ENCODE measurements around the gene ANXA5. TPM values are rescaled to one million over a fixed set of nuclear protein-coding genes. Genes with fewer than 3 reads are reported as not detected.

The ANXA5 gene
- total and polyA plus RNA-seq, 4 donors = 335 to 471 (median 394) TPM

DNA sequence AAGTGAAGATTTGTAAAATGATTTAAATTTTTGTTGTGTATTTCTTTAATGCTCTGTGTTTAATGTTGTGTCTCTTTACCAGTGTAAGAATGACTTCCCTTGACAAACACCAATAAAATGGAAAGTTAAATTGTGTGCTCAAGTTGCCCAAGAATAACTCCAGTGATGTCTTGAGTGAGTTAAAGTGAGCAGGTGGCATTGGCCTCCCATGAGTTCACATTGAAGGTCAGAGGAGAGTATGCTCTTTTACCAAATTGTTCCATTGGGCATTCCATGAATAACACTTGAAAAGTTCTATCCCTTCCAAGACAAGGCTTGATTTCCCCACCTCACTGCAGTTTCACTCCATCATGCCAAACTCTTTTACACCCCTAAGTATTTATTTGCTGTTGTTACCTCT, 4.5 kb downstream of the ANXA5 start:
- Histone ChIP-seq H3K27ac (ENCODE audit: low read depth in 1 of 2, low read length in 2 of 2) (no peak overlapping the region), H3K27me3 (ENCODE audit: control insufficient read depth in 1 of 2, insufficient read depth in 2 of 2, low read length in 1 of 2) (no peaks in the 10 kb centered on the region), H3K9me3 (ENCODE audit: control insufficient read depth, low read length) (no peaks in the 10 kb centered on the region), H3K4me3 (ENCODE audit: low read length in 2 of 2) (no peak overlapping the region), H3K4me1 (ENCODE audit: control insufficient read depth in 1 of 2, insufficient read depth in 2 of 2, low read length in 2 of 2) (peaks cover 6 to 19% of the 10 kb centered on the region in 2 donors), H3K36me3 (ENCODE audit: control insufficient read depth in 1 of 2, insufficient read depth in 2 of 2, low read length in 1 of 2) (no peaks in the 10 kb centered on the region)
- ATAC-seq (ENCODE audit: low FRiP score) = no peak
- no peak for DNase-seq
- intact Hi-C loops (cut with DNase I) = no loop called here

DNA sequence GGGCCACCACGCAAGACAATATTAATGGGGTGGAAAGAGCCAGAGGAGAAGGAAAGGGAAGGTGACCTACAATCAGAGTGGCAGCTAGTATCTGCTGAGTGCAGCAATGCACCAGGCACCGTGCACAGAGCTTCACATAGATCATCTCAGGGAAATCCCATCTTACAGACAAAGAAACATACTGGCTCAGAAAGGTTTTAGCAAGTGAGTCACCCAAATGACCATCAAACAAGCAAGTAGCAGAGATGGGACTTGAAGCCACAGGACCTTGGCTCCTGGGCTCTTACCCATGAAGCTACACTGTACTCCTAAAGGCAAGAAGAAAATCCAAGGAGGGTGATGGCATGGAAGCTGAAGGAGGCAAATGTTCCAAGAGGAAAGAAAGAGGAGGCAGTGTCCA, 6.8 kb downstream of the ANXA5 start:
- Histone ChIP-seq H3K36me3 (ENCODE audit: control insufficient read depth in 1 of 2, insufficient read depth in 2 of 2, low read length in 1 of 2) (peaks cover 4 to 7% of the 10 kb centered on the region in 2 donors), H3K9me3 (ENCODE audit: control insufficient read depth, low read length) (no peaks in the 10 kb centered on the region), H3K4me1 (ENCODE audit: control insufficient read depth in 1 of 2, insufficient read depth in 2 of 2, low read length in 2 of 2) (peaks cover 6 to 19% of the 10 kb centered on the region in 2 donors), H3K4me3 (ENCODE audit: low read length in 2 of 2) (no peak overlapping the region), H3K27ac (ENCODE audit: low read depth in 1 of 2, low read length in 2 of 2) (peak overlapping the region; percentile 29 to 79), H3K27me3 (ENCODE audit: control insufficient read depth in 1 of 2, insufficient read depth in 2 of 2, low read length in 1 of 2) (no peaks in the 10 kb centered on the region)
- WGBS, 2 donors = 70 to 83% methylated on average over 2 of the region's 2 CpGs
- intact Hi-C loops (cut with DNase I) = no loop called here
- DNase-seq = no peak
- no peak for ATAC-seq (ENCODE audit: low FRiP score)

DNA sequence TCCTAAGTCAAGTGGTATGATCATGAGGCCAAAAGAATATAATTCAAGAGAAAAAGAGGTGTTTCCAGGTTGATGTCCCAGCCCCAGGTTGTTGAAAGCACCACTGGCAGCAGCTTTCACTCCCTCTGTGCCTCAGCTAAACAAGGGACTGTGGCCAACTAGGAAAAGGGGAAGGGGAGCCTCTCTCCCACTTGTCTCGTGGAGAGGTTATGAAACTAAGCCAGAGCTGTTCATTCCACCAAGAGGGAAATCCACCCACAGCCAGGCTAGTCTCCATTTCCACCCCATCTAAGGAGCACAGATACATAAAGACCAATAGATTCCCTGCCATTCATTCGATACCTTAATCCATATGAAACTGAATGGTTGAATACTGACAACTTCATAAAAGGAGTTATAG, 8.1 kb downstream of the ANXA5 start:
- H3K4me1 ChIP-seq (ENCODE audit: control insufficient read depth in 1 of 2, insufficient read depth in 2 of 2, low read length in 2 of 2) = peaks cover 6 to 19% of the 10 kb centered on the region in 2 donors

DNA sequence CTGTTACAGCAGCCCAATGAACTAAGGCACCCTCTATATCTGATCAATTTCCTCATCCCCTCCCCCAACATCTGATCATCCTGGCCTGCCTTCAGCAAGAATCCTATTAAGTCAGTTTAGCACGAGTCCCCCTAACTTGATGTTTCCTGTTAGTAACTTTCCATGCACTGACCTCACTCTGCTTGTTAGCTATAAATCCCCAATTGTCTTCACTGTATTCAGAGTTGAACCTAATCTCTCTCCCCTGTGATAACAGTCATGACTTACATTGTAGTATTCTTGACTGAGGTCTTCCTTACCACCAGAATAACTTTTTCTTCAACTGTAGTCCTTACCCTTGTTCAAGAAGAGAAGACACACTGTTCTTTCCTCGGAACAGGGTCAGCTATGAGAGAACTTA, 8.5 kb downstream of the ANXA5 start:
- Histone ChIP-seq H3K27ac (ENCODE audit: low read depth in 1 of 2, low read length in 2 of 2) (no peak overlapping the region), H3K4me1 (ENCODE audit: control insufficient read depth in 1 of 2, insufficient read depth in 2 of 2, low read length in 2 of 2) (peaks cover 6 to 19% of the 10 kb centered on the region in 2 donors), H3K36me3 (ENCODE audit: control insufficient read depth in 1 of 2, insufficient read depth in 2 of 2, low read length in 1 of 2) (peaks cover 4 to 7% of the 10 kb centered on the region in 2 donors), H3K9me3 (ENCODE audit: control insufficient read depth, low read length) (no peaks in the 10 kb centered on the region), H3K27me3 (ENCODE audit: control insufficient read depth in 1 of 2, insufficient read depth in 2 of 2, low read length in 1 of 2) (no peaks in the 10 kb centered on the region), H3K4me3 (ENCODE audit: low read length in 2 of 2) (no peak overlapping the region)
- ATAC-seq (ENCODE audit: low FRiP score) (no peak), DNase-seq (no peak)
- intact Hi-C loops (cut with DNase I) = no loop called here
- 75 to 81% methylated on average over 2 of the region's 2 CpGs for WGBS, 2 donors

More for the DNA sequence above, 8.1 kb downstream of the ANXA5 start:
- WGBS, 2 donors = 68 to 71% methylated on average over 2 of the region's 2 CpGs
- Histone ChIP-seq H3K27me3 (ENCODE audit: control insufficient read depth in 1 of 2, insufficient read depth in 2 of 2, low read length in 1 of 2) (no peaks in the 10 kb centered on the region), H3K9me3 (ENCODE audit: control insufficient read depth, low read length) (no peaks in the 10 kb centered on the region), H3K4me3 (ENCODE audit: low read length in 2 of 2) (no peak overlapping the region), H3K36me3 (ENCODE audit: control insufficient read depth in 1 of 2, insufficient read depth in 2 of 2, low read length in 1 of 2) (peaks cover 4 to 7% of the 10 kb centered on the region in 2 donors), H3K27ac (ENCODE audit: low read depth in 1 of 2, low read length in 2 of 2) (peak overlapping the region in 1 of 2 donors; percentile 54)
- DNase-seq (no peak), ATAC-seq (ENCODE audit: low FRiP score) (no peak)
- intact Hi-C loops (cut with DNase I) = no loop called here

DNA sequence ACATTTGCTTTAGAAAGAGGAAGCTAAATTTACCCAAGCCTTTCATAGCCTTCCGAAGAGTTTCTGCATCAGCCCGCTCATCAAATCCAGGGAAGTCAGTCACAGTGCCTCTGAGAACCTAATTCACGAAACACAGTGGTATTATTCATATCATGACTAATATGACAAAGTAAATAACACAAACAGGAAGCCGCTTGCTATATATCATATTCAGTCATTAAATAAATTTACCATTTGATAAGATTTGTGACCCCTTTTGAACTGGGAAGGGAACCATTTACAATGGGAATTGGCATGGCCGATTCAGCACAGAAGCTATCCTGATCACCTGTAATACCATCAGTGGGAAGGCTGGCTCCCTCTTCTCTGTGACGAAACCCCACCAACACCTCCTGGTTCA, 10.5 kb downstream of the ANXA5 start:
- DNase-seq = no peak
- Histone ChIP-seq H3K27ac (ENCODE audit: low read depth in 1 of 2, low read length in 2 of 2) (no peak overlapping the region), H3K4me3 (ENCODE audit: low read length in 2 of 2) (no peak overlapping the region), H3K9me3 (ENCODE audit: control insufficient read depth, low read length) (no peaks in the 10 kb centered on the region), H3K36me3 (ENCODE audit: control insufficient read depth in 1 of 2, insufficient read depth in 2 of 2, low read length in 1 of 2) (peaks cover 4 to 7% of the 10 kb centered on the region in 2 donors), H3K27me3 (ENCODE audit: control insufficient read depth in 1 of 2, insufficient read depth in 2 of 2, low read length in 1 of 2) (no peaks in the 10 kb centered on the region), H3K4me1 (ENCODE audit: control insufficient read depth in 1 of 2, insufficient read depth in 2 of 2, low read length in 2 of 2) (peaks cover 6 to 12% of the 10 kb centered on the region in 2 donors)
- no peak for ATAC-seq (ENCODE audit: low FRiP score)
- WGBS, 2 donors = 84 to 87% methylated on average over 6 of the region's 6 CpGs
- intact Hi-C loops (cut with DNase I) = no loop called here

DNA sequence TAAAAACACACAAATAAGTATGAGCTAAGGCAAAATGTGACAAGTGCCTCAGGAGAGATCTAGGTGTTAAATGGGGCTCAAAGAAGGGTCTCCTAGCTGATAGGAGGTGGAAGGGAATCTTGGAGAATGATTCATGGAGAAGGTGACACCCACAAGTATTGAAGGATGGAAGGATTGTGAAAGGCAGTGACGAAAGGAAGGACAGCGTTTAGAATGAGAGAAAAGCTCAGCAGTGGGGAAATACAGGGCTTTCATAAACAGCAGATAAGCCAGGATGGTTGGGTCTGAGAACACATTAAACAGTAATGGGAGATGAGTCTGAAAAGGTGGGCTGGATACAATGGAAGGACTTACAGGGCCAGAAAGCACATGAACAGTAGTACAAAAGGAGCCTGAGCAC, 11.5 kb downstream of the ANXA5 start:
- Histone ChIP-seq H3K27ac (ENCODE audit: low read depth in 1 of 2, low read length in 2 of 2) (no peak overlapping the region), H3K36me3 (ENCODE audit: control insufficient read depth in 1 of 2, insufficient read depth in 2 of 2, low read length in 1 of 2) (peaks cover 6 to 7% of the 10 kb centered on the region in 2 donors), H3K27me3 (ENCODE audit: control insufficient read depth in 1 of 2, insufficient read depth in 2 of 2, low read length in 1 of 2) (no peaks in the 10 kb centered on the region), H3K4me1 (ENCODE audit: control insufficient read depth in 1 of 2, insufficient read depth in 2 of 2, low read length in 2 of 2) (peaks cover 3 to 9% of the 10 kb centered on the region in 2 donors), H3K9me3 (ENCODE audit: control insufficient read depth, low read length) (no peaks in the 10 kb centered on the region), H3K4me3 (ENCODE audit: low read length in 2 of 2) (no peak overlapping the region)
- ATAC-seq (ENCODE audit: low FRiP score) (no peak), DNase-seq (no peak)
- intact Hi-C loops (cut with DNase I) = no loop called here
- WGBS, 2 donors = 89 to 92% methylated on average over 2 of the region's 2 CpGs

DNA sequence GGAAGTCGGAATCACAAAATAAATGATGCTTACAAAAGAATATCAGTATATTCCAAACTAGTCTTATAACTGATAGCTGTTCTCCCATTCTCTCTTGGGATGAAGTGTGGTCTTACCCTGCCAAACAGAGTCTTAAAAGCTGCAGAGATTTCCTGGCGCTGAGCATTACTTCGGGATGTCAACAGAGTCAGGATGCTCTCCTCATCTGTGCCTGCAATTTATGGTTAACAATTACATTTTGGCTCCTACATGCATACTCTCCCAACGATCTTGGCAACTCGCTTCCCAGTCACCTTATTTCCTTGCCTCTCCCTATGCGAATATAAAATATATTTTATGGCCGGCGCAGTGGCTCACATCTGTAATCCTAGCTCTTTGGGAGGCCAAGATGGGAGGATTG, 12.2 kb downstream of the ANXA5 start:
- Histone ChIP-seq H3K9me3 (ENCODE audit: control insufficient read depth, low read length) (no peaks in the 10 kb centered on the region), H3K4me1 (ENCODE audit: control insufficient read depth in 1 of 2, insufficient read depth in 2 of 2, low read length in 2 of 2) (peaks cover 1 to 8% of the 10 kb centered on the region in 2 donors), H3K27me3 (ENCODE audit: control insufficient read depth in 1 of 2, insufficient read depth in 2 of 2, low read length in 1 of 2) (no peaks in the 10 kb centered on the region), H3K36me3 (ENCODE audit: control insufficient read depth in 1 of 2, insufficient read depth in 2 of 2, low read length in 1 of 2) (peaks cover 6 to 7% of the 10 kb centered on the region in 2 donors), H3K4me3 (ENCODE audit: low read length in 2 of 2) (no peak overlapping the region), H3K27ac (ENCODE audit: low read depth in 1 of 2, low read length in 2 of 2) (no peak overlapping the region)
- ATAC-seq (ENCODE audit: low FRiP score) (no peak), DNase-seq (no peak)
- WGBS, 2 donors = 88 to 93% methylated on average over 8 of the region's 8 CpGs
- intact Hi-C loops (cut with DNase I) = no loop called here

DNA sequence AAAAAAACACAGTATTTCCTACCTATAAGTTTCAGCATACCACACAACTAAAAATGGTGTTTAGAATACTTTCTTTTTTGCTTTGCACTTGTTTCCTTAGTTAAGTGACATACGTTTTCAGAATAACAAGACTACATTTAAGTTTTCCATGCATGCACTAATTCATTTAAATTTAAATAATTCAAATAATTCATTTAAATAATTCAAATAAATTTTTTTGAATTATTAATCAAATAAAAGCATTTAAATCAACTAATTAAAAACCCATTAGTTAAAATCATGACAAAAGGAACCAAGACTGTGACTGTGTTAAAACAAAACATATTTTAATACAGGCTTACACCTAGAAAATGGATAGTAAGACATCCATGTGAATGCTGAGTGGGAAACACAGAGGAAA, 12.8 kb downstream of the ANXA5 start:
- intact Hi-C loops (cut with DNase I) = no loop called here
- 77 to 93% methylated on average over 1 of the region's 1 CpG for WGBS, 2 donors
- no peak for DNase-seq
- ATAC-seq (ENCODE audit: low FRiP score) = no peak
- H3K27ac ChIP-seq (ENCODE audit: low read depth in 1 of 2, low read length in 2 of 2) = no peak overlapping the region
- peaks cover 6 to 7% of the 10 kb centered on the region in 2 donors for H3K36me3 ChIP-seq (ENCODE audit: control insufficient read depth in 1 of 2, insufficient read depth in 2 of 2, low read length in 1 of 2)
- no peaks in the 10 kb centered on the region for H3K9me3 ChIP-seq (ENCODE audit: control insufficient read depth, low read length)
- H3K4me1 ChIP-seq (ENCODE audit: control insufficient read depth in 1 of 2, insufficient read depth in 2 of 2, low read length in 2 of 2) = peaks cover 0 to 8% of the 10 kb centered on the region in 2 donors
- H3K4me3 ChIP-seq (ENCODE audit: low read length in 2 of 2) = no peak overlapping the region
- no peaks in the 10 kb centered on the region for H3K27me3 ChIP-seq (ENCODE audit: control insufficient read depth in 1 of 2, insufficient read depth in 2 of 2, low read length in 1 of 2)

DNA sequence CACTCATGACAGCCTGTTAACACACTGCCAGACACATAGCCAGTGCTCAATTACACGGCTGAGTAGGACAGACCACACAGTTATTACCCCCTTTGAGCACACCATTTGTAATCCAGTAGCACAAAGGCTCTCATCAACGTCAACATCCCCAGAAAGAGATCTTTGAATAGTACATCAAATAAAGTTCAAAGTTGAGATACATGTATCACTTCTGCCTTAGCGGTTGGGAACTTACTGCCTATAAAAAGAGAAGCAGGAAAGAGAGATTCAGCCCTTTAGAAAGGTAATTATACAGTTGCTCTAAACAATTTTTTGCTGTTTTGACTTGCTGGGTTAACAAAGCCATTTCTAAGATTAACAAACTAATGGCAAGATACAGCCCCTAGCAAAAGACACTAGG, 16.2 kb downstream of the ANXA5 start:
- DNase-seq (no peak), ATAC-seq (ENCODE audit: low FRiP score) (no peak)
- Histone ChIP-seq H3K27ac (ENCODE audit: low read depth in 1 of 2, low read length in 2 of 2) (no peak overlapping the region), H3K36me3 (ENCODE audit: control insufficient read depth in 1 of 2, insufficient read depth in 2 of 2, low read length in 1 of 2) (peaks cover 7 to 8% of the 10 kb centered on the region in 2 donors), H3K27me3 (ENCODE audit: control insufficient read depth in 1 of 2, insufficient read depth in 2 of 2, low read length in 1 of 2) (no peaks in the 10 kb centered on the region), H3K4me1 (ENCODE audit: control insufficient read depth in 1 of 2, insufficient read depth in 2 of 2, low read length in 2 of 2) (no peaks in the 10 kb centered on the region), H3K4me3 (ENCODE audit: low read length in 2 of 2) (no peak overlapping the region), H3K9me3 (ENCODE audit: control insufficient read depth, low read length) (no peaks in the 10 kb centered on the region)
- 73 to 81% methylated on average over 3 of the region's 3 CpGs for WGBS, 2 donors
- intact Hi-C loops (cut with DNase I) = no loop called here

Measured in aorta (tissue), 5 donors.